Calu3 (cell line): ENCODE measurements around the gene TROAP. TPM values are rescaled to one million over a fixed set of nuclear protein-coding genes. Genes with fewer than 3 reads are reported as not detected.

Experiments
- BruUV-seq: library from RNA; stranded (reverse); fragments of 400-500 nt; replicated peaks from 2 replicates; lab custom pipeline; 2021; lab: Mats Ljungman, UMichigan
- CTCF ChIA-PET: fragments of 300-600 bp; sonication (Branson Sonifier 250); formaldehyde crosslinking; loops from one replicate; lab custom pipeline; 2022; ENCODE audit warnings: antibody characterized with exemption; lab: Charles Lee
- DNase-seq: peaks from one replicate; pipeline ENCODE4 v3.0.0; 2022
- H3K27ac Mint-ChIP-seq: one replicate; pipeline ENCODE4 v1.8.0; 2022; ENCODE audit warnings: mixed read lengths; ENCODE audit not compliant: unreplicated experiment
- H3K27me3 Mint-ChIP-seq: one replicate; pipeline ENCODE4 v1.8.0; 2022; ENCODE audit warnings: mixed read lengths; ENCODE audit not compliant: unreplicated experiment
- H3K36me3 Mint-ChIP-seq: one replicate; pipeline ENCODE4 v1.8.0; 2022; ENCODE audit warnings: mild to moderate bottlenecking, moderate library complexity, mixed read lengths; ENCODE audit not compliant: insufficient read depth, unreplicated experiment
- H3K4me1 Mint-ChIP-seq: one replicate; pipeline ENCODE4 v1.8.0; 2022; ENCODE audit warnings: mild to moderate bottlenecking, low read depth, mixed read lengths; ENCODE audit not compliant: unreplicated experiment
- H3K4me3 Mint-ChIP-seq: one replicate; pipeline ENCODE4 v1.8.0; 2022; ENCODE audit warnings: mild to moderate bottlenecking, low read depth, moderate library complexity, mixed read lengths; ENCODE audit not compliant: unreplicated experiment
- H3K9me3 Mint-ChIP-seq: one replicate; pipeline ENCODE4 v1.8.0; 2022; ENCODE audit warnings: low read depth, mixed read lengths; ENCODE audit not compliant: unreplicated experiment
- intact Hi-C: fragments of 100-400 bp; cut with micrococcal nuclease; formaldehyde crosslinking; loops from one replicate; pipeline ENCODE4 v1.10.0; 2022; ENCODE audit not compliant: unreplicated experiment
- total RNA-seq: library from RNA; stranded (reverse); gene quantifications from 2 replicates; pipeline ENCODE4 v1.2.3, GENCODE V29; 2022
- TF ChIP-seq, protein P1 (sequence below): fragments of 200-600 bp; IDR thresholded peaks from one replicate; pipeline ENCODE4 v1.8.0; 2022; ENCODE audit warnings: antibody characterized with exemption; ENCODE audit not compliant: unreplicated experiment

Gene TROAP
- total RNA-seq, 1 experiment from 2014 or later, result 49.8 TPM

DNA sequence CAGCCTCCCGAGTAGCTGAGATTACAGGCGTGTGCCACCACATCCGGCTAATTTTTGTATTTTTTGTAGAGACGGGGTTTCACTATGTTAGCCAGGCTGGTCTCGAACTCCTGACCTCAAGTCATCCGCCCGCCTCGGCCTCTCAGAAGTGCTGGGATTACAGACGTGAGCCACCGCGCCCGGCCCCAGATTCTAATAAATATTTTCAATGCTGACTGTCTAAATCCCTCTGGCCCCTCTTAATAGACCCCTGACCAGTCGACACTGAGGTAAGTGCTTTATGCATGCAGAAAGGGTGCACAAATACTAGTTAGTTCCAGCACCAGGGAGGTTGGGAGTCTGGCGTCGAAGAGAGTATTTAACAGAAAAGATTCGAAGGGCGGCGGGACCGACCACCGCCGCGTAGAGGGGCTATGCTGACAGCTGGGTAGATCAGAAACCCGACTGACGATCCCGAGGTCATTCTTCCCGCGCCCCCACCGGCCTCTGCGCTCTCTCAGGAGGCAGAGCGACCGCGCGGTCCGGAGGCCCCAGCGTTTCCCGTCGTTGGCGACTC, 43.1 kb downstream of the TROAP start:
- CTCF ChIA-PET, result interaction anchor here (1.1 to 1.8 kb wide), 4 partner anchors 8 to 214 kb away, joined by 3 to 8 read pairs (median 6); no protein-coding TSS in a partner anchor
- H3K27ac Mint-ChIP-seq, result peak overlapping the region; percentile 68
- no TSS peak for BruUV-seq
- no peaks in the 10 kb centered on the region for H3K27me3 Mint-ChIP-seq
- H3K36me3 Mint-ChIP-seq, result peaks cover 24% of the 10 kb centered on the region
- no peaks in the 10 kb centered on the region for H3K9me3 Mint-ChIP-seq
- intact Hi-C loops, result no loop called here
- TF ChIP-seq, protein P1, sequence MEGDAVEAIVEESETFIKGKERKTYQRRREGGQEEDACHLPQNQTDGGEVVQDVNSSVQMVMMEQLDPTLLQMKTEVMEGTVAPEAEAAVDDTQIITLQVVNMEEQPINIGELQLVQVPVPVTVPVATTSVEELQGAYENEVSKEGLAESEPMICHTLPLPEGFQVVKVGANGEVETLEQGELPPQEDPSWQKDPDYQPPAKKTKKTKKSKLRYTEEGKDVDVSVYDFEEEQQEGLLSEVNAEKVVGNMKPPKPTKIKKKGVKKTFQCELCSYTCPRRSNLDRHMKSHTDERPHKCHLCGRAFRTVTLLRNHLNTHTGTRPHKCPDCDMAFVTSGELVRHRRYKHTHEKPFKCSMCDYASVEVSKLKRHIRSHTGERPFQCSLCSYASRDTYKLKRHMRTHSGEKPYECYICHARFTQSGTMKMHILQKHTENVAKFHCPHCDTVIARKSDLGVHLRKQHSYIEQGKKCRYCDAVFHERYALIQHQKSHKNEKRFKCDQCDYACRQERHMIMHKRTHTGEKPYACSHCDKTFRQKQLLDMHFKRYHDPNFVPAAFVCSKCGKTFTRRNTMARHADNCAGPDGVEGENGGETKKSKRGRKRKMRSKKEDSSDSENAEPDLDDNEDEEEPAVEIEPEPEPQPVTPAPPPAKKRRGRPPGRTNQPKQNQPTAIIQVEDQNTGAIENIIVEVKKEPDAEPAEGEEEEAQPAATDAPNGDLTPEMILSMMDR, result no peak
- peak overlapping the region; percentile 80 for H3K4me3 Mint-ChIP-seq
- H3K4me1 Mint-ChIP-seq, result no peaks in the 10 kb centered on the region
- DNase-seq, result no peak

DNA sequence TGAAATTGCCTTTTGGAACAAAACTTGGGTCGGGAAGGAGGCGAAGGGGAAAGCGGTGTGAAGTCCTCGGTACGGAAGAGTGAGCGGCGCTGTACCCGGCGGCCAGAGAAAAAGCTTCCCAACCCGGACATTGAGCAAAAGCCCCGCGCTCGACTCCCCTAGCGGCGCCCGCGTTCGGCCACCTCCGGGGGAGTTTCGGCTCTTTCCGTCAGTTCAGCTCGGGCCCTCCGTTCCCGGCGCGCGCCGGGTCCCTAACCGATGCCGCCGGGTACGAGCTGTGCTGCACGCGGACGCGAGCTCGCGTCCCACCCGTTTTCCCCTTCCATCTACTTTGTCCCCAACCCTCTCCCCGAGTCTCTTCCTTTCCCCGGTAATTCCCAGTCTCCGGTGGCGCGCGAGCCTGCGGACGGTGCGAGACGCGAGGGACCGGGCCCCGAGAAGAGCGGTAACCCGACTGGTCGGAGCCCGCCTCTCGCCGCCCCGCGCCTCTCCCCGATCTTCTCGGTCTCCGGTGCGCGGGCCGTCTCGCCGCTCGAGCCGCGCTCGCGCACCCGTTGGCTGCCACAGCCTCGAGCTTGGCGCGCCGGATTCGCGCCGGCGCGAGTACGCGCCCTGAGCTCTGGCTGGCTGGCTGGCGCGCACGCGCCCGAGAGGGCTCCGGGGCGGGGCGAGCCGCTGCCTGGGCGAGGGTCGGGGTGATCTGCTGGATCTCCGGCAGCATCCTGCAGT, 43.8 kb downstream of the TROAP start:
- BruUV-seq, result TSS peak; percentile 92
- CTCF ChIA-PET, result interaction anchor here (0.7 to 1.8 kb wide), 6 partner anchors 9 to 213 kb away, joined by 3 to 8 read pairs (median 4); no protein-coding TSS in a partner anchor

DNA sequence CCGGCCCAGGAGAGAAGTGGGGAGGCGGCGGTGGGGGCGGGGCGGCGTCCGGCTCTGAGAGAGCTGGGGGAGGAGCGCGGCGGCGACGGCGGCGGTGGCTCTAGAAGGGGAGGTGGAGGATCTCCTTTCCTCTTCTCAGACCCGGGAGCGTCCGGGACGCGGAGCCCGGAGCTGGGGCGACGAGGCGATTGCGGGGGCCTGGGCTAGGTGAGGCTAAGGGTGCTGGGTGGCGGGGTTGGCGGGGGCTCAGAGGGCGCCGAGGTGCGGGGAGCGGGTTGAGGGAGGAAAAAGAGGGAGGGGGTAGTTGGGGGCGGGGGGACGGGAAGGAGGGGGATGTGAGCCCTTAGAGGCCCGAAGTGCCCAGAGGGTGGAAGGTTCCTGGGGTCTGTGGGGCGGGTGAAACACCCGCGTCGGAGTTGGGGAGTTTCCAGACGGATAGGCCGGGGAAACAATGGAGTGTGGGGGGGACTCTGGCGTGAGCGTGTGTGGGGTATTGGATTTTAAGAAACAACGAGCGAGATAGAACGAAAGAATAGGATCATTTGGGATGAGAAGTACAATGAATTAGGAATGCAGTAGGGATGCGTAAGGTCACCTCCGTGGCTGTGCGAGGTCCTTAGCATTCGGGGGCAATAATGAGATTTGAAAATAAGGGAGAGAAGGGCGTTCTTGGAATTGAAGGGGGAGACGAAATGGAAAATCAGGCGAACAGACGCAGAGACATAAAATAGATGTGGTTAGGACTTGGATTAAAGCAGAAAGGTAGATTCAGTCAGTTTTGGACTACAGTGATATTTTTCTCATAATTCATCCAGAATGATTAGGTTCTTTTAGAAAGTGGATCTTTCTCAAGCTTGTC, 44.6 kb downstream of the TROAP start, which contains the start of gene SPATS2:
Gene SPATS2 (plus strand): TSS at position 82 of the 859 bp plus-strand sequence. CDS start 93,551 bp downstream, outside the sequence.
- no peak for DNase-seq
- Mint-ChIP-seq H3K9me3 (no peaks in the 10 kb centered on the region), H3K36me3 (peaks cover 24% of the 10 kb centered on the region), H3K4me3 (peak within 1 kb of the TSS; percentile 80), H3K27ac (peak within 1 kb of the TSS; percentile 68), H3K4me1 (no peaks in the 10 kb centered on the region), H3K27me3 (no peaks in the 10 kb centered on the region)
- no TSS peak for BruUV-seq
- TF ChIP-seq, protein P1, result no peak
- CTCF ChIA-PET, result interaction anchor here (0.7 to 1.8 kb wide), 6 partner anchors 9 to 213 kb away, joined by 3 to 8 read pairs (median 4); no protein-coding TSS in a partner anchor
- intact Hi-C loops, result no loop called here

More for the DNA sequence above, 43.8 kb downstream of the TROAP start:
- intact Hi-C loops, result no loop called here
- TF ChIP-seq, protein P1, result peak; percentile 2
- Mint-ChIP-seq H3K36me3 (peaks cover 24% of the 10 kb centered on the region), H3K9me3 (no peaks in the 10 kb centered on the region), H3K4me3 (peak overlapping the region; percentile 80), H3K4me1 (no peaks in the 10 kb centered on the region), H3K27ac (peak overlapping the region; percentile 68), H3K27me3 (no peaks in the 10 kb centered on the region)
- DNase-seq, result peak; percentile 91

DNA sequence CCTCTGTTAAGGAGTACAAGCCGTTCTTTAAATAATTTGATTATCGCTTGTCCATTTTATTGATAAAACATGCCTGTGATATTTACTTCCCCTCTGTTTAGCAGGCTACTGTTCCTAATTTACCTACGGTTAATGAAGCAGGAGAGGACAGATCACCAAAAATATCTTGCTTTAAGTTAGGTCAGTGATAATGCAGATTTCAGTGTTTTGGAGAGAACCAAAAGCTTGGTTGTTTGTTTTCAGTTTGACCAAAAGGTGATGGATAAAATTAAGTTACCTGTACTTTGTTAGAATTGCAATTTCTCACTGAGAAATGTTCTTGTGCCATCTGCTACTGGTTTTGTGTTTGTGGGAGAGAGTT, 45.2 kb downstream of the TROAP start:
- intact Hi-C loops, result no loop called here
- H3K9me3 Mint-ChIP-seq, result no peaks in the 10 kb centered on the region
- no peaks in the 10 kb centered on the region for H3K27me3 Mint-ChIP-seq
- TF ChIP-seq, protein P1, result no peak
- H3K4me3 Mint-ChIP-seq, result peak overlapping the region; percentile 80
- H3K4me1 Mint-ChIP-seq, result no peaks in the 10 kb centered on the region
- no peak for DNase-seq
- CTCF ChIA-PET, result no interaction called here
- H3K36me3 Mint-ChIP-seq, result peaks cover 24% of the 10 kb centered on the region
- no TSS peak for BruUV-seq
- H3K27ac Mint-ChIP-seq, result peak overlapping the region; percentile 68
